HG03135 (cell line): ENCODE results near the gene AGBL2.
A peak's percentile ranks its signal among the peaks of the same experiment; 100 is the strongest.
"Not testable (repeated sequence)": the region's sequence is repeated elsewhere in the genome, so short reads cannot be mapped to it uniquely, and the experiment has no call there.

Experiments
- ATAC-seq: cut with Tn5 transposase; IDR thresholded peaks from one replicate; pipeline ENCODE4 v1.9.1; 2021; ENCODE audit warnings: mild to moderate bottlenecking, moderate library complexity; ENCODE audit not compliant: unreplicated experiment

AGBL2 gene

DNA sequence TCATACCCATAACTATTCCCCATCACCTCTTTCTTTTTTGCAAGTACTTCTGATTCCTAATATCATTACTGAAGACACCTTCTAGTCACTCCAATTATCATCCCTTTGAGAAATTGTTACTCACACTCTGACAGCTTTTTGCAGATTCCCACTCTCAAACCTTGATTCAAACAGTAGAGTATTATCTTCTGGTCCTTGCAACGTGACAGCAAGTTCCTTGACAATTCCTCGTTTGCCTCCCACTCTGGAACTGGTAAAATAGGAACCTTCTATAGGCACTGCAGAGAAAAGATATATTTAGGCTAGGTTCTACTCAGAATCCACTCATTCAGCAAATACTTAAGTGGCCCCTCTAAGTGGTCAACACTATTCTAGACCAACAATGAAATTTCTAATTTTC lies 23.2 kb downstream of the AGBL2 start:
- ATAC-seq, result no peak

- no peak for ATAC-seq
Observed at GRCh38 chr11:47689480-47689879, 25.7 kb downstream of the AGBL2 start.

- ATAC-seq, result no peak
Observed at GRCh38 chr11:47688991-47689390, 26.2 kb downstream of the AGBL2 start.

DNA sequence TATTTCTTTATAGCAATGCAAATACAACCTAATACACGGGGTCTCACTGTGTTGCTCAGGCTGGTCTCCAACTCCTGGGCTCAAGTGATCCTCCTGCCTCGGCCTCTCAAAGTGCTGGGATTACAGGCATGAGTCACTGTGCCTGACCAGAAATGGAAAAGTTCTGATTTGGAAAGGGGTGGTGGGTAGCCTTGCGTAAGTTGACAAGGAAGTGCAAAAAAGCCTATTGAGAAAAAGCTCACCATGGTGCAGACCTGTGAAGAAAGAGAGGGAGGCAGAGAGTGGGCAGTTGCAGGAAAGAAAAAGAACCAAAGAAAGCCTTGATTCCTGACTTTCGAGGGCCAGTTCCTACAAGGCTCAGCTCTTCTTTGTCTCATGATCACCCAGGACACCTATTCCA lies 27.1 kb downstream of the AGBL2 start:
- ATAC-seq, result no peak

DNA sequence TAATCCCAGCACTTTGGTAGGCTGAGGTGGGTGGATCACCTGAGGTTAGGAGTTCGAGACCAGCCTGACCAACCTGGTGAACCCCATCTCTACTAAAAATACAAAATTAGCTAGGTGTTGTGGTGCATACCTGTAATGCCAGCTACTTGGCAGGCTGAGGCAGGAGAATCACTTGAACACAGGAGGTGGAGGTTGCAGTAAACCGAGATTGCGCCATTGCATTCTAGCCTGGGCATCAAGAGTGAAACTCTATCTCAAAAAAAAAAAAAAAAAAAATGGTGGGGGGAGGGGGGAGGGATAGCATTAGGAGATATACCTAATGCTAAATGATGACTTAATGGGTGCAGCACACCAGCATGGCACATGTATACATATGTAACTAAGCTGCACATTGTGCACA lies 28.5 kb downstream of the AGBL2 start:
- ATAC-seq, result not testable (repeated sequence)

DNA sequence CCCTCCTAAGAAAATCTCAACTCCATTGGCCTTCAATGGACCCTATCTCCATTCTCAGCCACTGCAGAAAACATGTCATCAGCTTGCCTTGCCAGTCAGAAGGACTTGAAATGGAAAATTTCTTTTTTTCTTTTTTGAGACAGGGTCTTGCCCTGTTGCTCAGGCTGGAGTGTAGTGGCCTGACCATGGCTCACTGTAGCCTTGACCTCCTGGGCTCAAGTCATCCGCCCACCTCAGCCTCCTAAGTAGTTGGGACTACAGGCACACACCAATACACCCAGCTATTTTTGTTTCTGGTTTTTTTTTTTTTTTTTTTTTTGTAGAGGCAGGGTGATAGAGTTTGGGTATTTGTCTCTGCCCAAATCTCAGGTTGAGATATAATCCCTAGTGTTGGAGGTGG lies 29.0 kb downstream of the AGBL2 start:
- ATAC-seq, result no peak

DNA sequence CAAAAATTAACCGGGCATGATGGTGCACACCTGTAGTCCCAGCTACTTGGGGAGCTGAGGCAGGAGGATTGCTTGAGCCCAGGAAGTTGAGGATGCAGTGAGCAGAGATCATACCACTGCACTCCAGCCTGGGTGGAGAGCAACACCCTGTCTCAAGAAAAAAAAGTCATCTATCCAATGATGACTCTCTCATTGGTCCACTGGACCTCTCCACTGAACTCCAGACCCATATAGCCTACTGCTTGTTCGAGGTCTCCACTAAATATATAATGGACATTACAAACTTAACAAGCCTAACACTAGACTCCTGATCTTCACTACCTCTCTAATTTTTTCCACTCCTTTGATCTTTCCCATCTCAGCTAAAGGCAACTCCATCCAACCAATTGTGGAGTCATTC lies 39.3 kb downstream of the AGBL2 start:
- ATAC-seq, result no peak

DNA sequence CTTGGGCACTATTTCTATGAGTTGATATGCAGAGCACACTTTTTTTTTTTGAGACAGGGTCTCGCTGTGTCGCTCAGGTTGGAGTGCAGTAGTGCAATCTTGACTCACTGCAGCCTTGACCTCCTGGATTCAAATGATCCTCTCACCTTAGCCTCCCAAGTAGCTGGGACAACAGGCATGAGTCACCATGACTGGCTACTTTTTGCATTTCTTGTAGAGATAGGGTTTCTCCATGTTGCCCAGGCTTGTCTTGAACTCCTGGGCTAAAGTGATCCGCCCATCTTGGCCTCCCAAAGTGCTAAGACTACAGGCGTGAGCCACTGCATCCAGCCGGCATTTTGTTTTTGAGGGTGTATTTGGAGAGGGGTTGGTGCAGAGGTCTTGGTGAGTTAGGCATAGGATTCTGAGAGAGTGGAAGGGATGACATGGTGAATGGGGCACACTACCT lies 42.9 kb downstream of the AGBL2 start:
- ATAC-seq, result no peak

DNA sequence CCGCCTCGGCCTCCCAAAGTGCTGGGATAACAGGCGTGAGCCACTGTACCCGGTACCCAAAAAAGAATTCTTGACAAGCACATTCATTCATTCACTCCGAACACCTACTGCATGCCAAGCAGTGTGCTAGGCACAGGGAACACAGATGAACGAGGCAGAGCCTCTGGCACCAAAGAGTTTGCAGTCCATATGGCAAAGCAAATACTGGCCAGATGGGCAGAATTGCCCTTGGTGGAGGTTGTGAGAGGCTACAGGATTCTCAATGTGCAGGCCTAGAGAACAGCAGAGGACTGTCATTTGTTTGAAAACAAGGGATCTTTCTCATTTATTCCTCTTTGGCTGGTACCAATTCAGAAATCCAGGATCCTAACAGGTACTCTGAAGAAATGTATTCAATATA lies 45.3 kb downstream of the AGBL2 start:
- ATAC-seq, result no peak

DNA sequence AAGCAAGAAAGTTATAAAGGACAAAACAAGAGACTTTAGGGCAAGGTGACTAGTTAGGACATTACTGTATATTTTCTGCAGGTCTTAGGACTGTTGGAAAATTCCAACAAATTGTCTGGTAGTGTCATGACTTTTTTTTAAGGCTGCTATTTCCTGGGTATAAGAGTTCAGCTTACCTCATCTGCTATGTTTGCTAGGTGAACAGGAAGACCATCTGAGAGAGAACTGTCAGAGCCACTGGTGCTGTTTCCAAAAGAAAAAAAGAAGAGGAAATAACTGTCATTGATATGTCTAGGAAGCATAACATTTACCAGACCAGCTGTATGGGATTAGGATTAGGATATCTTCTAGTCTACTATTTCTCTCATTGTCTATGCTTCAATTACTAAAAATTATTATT lies 46.5 kb downstream of the AGBL2 start:
- ATAC-seq, result no peak

DNA sequence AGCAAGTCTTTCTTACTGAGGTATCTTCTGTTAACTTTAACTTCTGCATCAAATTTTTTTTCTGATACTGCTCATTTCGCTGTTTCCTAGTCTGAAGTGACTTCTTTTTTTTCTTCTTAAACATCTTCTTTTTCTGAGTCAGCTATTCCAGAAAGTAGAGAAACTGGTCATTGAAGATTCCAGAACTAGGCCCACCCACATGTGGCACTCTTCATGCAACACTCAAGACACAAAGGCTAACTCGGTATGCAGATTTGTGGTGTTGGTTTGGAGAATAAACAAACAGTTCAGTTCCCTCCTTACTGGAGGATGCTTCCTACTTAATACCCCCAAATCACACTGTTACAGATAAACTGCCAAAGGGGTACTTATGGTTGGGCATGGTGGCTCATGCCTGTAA lies 47.6 kb downstream of the AGBL2 start:
- ATAC-seq, result no peak

GRCh38 chr11:47667135-47667534 lies 48.0 kb downstream of the AGBL2 start:
- no peak for ATAC-seq

DNA sequence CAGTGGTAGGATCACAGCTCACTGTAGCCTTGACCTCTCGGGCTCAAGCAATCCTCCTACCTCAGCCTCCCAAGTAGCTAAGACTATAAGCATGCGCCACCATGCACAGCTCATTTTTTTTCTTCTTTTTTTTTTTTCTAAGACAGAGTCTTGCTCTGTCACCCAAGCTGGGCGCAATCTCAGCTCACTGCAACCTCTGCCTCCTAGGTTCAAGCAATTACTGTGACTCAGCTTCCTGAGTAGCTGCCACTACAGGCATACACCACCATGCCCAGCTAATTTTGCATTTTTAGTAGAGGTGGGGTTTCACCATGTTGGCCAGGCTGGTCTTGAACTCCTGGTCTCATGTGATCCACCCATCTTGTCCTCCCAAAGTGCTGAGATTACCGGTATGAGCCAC lies 50.2 kb downstream of the AGBL2 start:
- ATAC-seq, result not testable (repeated sequence)

- ATAC-seq, result no peak
Observed at GRCh38 chr11:47661245-47661644, 53.9 kb downstream of the AGBL2 start.

DNA sequence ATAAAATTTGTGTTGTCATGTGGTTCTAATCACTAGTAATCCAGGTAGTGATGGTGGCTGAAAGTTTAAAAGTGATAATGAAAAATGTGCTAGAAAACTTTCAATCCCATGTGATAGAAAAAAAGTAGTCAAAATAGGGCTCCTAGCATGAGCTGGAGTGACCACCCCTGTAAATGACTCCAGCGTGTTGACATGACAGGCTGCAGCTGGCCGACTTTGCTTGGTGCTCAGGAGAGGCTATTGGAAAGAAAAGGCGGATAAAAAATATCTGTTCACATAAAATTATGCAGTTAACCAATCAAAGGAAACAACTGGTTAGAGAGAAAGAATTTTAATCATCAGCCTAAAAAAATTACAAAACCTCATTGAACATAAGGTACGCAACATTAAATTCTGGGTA lies 55.9 kb downstream of the AGBL2 start:
- ATAC-seq, result no peak

- ATAC-seq, result no peak
Observed at GRCh38 chr11:47656260-47656885, 58.8 kb downstream of the AGBL2 start.

- ATAC-seq, result no peak
Observed at GRCh38 chr11:47651818-47652469, 63.2 kb downstream of the AGBL2 start.

DNA sequence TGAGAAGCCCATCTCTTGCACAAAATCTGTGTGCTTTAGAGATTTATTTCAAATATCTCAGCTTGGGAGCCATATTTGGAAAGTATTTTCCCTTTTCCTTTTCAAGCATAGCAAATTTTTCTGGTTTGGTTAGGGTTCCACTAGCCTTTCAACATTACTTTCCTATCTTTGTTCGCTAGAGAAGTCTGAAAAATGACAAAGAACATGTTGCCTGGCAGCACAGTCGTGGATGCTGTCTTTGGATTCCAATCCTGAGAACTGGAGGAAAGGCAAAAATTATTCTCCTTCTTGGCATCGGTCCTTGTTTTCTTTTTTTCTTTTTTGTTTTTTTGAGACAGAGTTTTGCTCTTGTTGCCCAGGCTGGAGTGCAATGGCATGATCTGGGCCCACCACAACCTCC lies 65.9 kb downstream of the AGBL2 start:
- no peak for ATAC-seq

DNA sequence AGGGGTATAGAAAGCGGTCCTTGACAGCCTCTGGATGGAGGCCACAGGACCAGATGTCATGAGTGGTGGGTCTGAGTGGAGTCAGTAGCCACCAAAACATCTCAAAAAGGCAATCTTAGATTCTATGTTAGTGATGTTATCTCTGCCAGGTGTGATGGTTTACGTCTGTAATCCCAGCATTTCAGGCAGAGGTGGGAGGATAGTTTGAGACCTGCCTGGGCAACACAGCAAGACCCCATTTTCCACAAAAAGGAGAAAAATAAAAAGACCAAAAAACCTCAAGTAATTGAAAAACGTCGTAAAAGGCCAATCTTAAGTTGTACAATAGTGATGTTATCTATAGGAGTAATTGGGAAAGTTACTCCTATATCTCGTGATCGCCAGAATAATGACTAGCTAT lies 69.2 kb downstream of the AGBL2 start:
- no peak for ATAC-seq

- ATAC-seq, result no peak
Observed at GRCh38 chr11:47645500-47645899, 69.7 kb downstream of the AGBL2 start.

DNA sequence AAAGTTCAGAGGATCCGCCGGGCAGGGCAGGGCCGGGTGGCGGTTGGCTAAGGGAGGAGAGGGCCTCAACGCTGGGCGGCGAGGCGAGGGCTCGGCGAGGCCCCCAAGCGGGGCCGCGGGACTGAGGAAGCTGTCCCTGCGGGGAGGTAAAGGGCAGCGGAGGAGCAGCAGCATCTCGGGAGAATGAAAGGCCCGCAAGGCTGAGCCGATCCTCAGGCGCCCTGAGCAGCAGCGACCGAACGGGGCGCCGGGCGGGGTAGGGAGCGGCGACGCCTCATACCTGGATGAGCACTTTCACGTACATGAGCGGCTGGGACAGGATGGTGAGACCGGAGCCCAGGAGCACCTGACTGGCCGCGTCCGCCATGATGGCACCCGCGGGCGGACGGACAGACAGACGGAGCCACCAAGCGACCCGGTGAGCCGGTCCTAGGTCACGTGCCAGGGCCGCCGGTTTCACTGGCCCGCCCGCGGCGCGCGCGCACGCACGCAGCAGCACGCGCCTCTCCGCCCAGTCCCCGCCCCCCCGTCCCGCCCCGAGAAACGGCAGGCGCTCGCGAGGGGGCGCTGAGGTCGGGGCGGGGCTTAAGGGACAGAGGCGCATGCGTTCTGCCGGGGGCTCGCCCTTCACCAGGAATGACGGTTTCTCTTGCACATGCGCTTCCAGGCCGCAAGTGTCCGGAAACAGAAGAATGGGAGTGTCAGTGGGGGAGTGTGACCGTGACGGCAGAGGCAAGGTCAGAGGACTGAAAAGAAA lies 72.9 kb downstream of the AGBL2 start, which contains the start of gene MTCH2:
Gene MTCH2 (minus strand): TSS at position 461 of the 757 bp plus-strand sequence. CDS start 94 bp downstream, at position 367.
- peak; percentile 86 for ATAC-seq

GRCh38 chr11:47641600-47642098 lies 73.5 kb downstream of the AGBL2 start:
- ATAC-seq, result no peak
